Stomach (tissue), 9 donors: ENCODE results near the gene FAM177B. TPM values are rescaled to one million over a fixed set of nuclear protein-coding genes. Genes with fewer than 3 reads are reported as not detected.
"Not testable (repeated sequence)": the region's sequence is repeated elsewhere in the genome, so short reads cannot be mapped to it uniquely, and the experiment has no call there.

Experiments
- DNase-seq, 2 donors: peaks; one replicate each; pipeline versions ENCODE4 v3.0.0 to v3.0.0-alpha.2; 2013 to 2019
- H3K27ac ChIP-seq, 5 donors: fragments of 200-600 bp in 4 of 5; sonication (generic) in 4 of 5; one replicate each; pipeline ENCODE4 v1.5.1; 2013 to 2019; ENCODE audit warnings: mild to moderate bottlenecking in 1 of 5, moderate library complexity in 1 of 5
- H3K27me3 ChIP-seq, 3 donors: fragments of 200-600 bp; sonication (generic); one replicate each; pipeline ENCODE4 v1.5.1; 2017 to 2019; ENCODE audit warnings: mixed run types in 1 of 3
- H3K36me3 ChIP-seq, 4 donors: fragments of 200-600 bp; sonication (generic); 1 replicate in 3 of 4; 2 replicates in 1 of 4; pipeline ENCODE4 v1.5.1; 2016 to 2019
- H3K4me1 ChIP-seq, 4 donors: fragments of 200-600 bp; sonication (generic); one replicate each; pipeline ENCODE4 v1.5.1; 2016 to 2019
- H3K4me3 ChIP-seq, 4 donors: fragments of 200-600 bp; sonication (generic) in 3 of 4; one replicate each; pipeline ENCODE4 v1.5.1; 2016 to 2019; ENCODE audit warnings: mild to moderate bottlenecking in 1 of 4
- H3K9me3 ChIP-seq, 4 donors: fragments of 200-600 bp; sonication (generic); one replicate each; pipeline ENCODE4 v1.5.1; 2016 to 2019
- CTCF ChIP-seq, 7 experiments: fragments of 450-650 bp in 4 of 7; fragments of 200-600 bp in 3 of 7; sonication (generic) in 3 of 7; IDR thresholded peaks; one replicate each; pipeline ENCODE4 v1.5.1; 2016 to 2019; ENCODE audit warnings: antibody characterized with exemption in 7 of 7, control low read depth in 2 of 7, mild to moderate bottlenecking in 1 of 7
- EP300 ChIP-seq: sonication (generic); formaldehyde crosslinking; IDR thresholded peaks from one replicate; pipeline ENCODE4 v1.6.1; 2017; ENCODE audit warnings: antibody characterized with exemption
- POLR2A ChIP-seq, 4 donors: fragments of 450-650 bp; IDR thresholded peaks; one replicate each; pipeline ENCODE4 v1.6.1; 2016; ENCODE audit warnings: antibody characterized with exemption in 4 of 4, control low read depth in 2 of 4, mild to moderate bottlenecking in 1 of 4, moderate library complexity in 1 of 4
- POLR2AphosphoS5 ChIP-seq, 3 donors: sonication (generic); formaldehyde crosslinking; IDR thresholded peaks; one replicate each; pipeline ENCODE4 v1.6.1; 2016; ENCODE audit warnings: antibody characterized with exemption in 3 of 3
- WGBS, 5 donors: extraction: QIAGEN DNeasy Blood & Tissue Kit in 3 of 5; methylation state at CpG; one replicate each; pipeline versions ENCODE4 v1.1.5 to v1.1.7; 2013 to 2018; 5-methylcytosine and 5-hydroxymethylcytosine counted together
- intact Hi-C: fragments of 100-400 bp; cut with DNase I; formaldehyde crosslinking; loops from one replicate; pipeline ENCODE4 v1.15.1; 2023; ENCODE audit warnings: low total_unique reads
- polyA plus RNA-seq, 3 donors: library from polyadenylated mRNA; stranded (reverse); fragments of 200-250 nt; gene quantifications; one replicate each; pipeline ENCODE4 v1.2.3, GENCODE V29; 2013
- total RNA-seq, 5 donors: library from RNA; depleted of rRNA; stranded (reverse); fragments of >200 nt; gene quantifications; one replicate each; pipeline versions ENCODE4 v1.1.0 to v1.2.3, GENCODE V29; 2014 to 2016
- donor health status: healthy with polysubstance abuse.
- donor health status: Bipolar disorder and iron deficiency.
- donor health status: healthy.

FAM177B gene
- total and polyA plus RNA-seq, 8 donors = 2.0 to 53.9 (median 13.9) TPM; not detected in 2

- Histone ChIP-seq H3K27ac (peak overlapping the region in 4 of 5 donors; percentile 61 to 78 (median 72)), H3K27me3 (no peaks in the 10 kb centered on the region), H3K9me3 (no peaks in the 10 kb centered on the region), H3K4me1 (peaks cover 4 to 18% (median 11%) of the 10 kb centered on the region in 4 donors), H3K36me3 (peaks cover 3 to 27% (median 12%) of the 10 kb centered on the region in 4 donors), H3K4me3 (peak overlapping the region in 1 of 4 donors; percentile 14)
- 63 to 86% (median 75%) methylated on average over 1 of the region's 1 CpG for WGBS, 5 donors
- no peak for TF ChIP-seq CTCF (IDR thresholded peaks at IDR 0.05)
- TF ChIP-seq POLR2AphosphoS5 (IDR thresholded peaks at IDR 0.05) = no peak
- no peak for TF ChIP-seq POLR2A (IDR thresholded peaks at IDR 0.05)
- DNase-seq = no peak
- intact Hi-C loops = no loop called here
Observed at GRCh38 chr1:222739929-222740328, 2.9 kb downstream of the FAM177B start.

- H3K9me3 ChIP-seq, H3K36me3 ChIP-seq, H3K4me1 ChIP-seq, DNase-seq, H3K4me3 ChIP-seq, H3K27ac ChIP-seq, intact Hi-C loops, H3K27me3 ChIP-seq: not testable (repeated sequence)
- WGBS, 5 donors = 82 to 90% (median 88%) methylated on average over 5 of the region's 5 CpGs
Observed at GRCh38 chr1:222741630-222742457, 4.8 kb downstream of the FAM177B start.

- intact Hi-C loops = no loop called here
- peaks cover 0 to 3% (median 0%) of the 10 kb centered on the region in 4 donors for H3K4me1 ChIP-seq
- H3K4me3 ChIP-seq = no peak overlapping the region
- no peak for DNase-seq
- TF ChIP-seq EP300 = no peak
- TF ChIP-seq CTCF (IDR thresholded peaks at IDR 0.05) = no peak
- TF ChIP-seq POLR2AphosphoS5 (IDR thresholded peaks at IDR 0.05) = no peak
- no peak for TF ChIP-seq POLR2A (IDR thresholded peaks at IDR 0.05)
- H3K27ac ChIP-seq = no peak overlapping the region
- no peaks in the 10 kb centered on the region for H3K27me3 ChIP-seq
- no peaks in the 10 kb centered on the region for H3K9me3 ChIP-seq
- H3K36me3 ChIP-seq = no peaks in the 10 kb centered on the region
Observed at GRCh38 chr1:222749927-222750326, 12.9 kb downstream of the FAM177B start.

- Histone ChIP-seq H3K9me3 (no peaks in the 10 kb centered on the region), H3K27me3 (no peaks in the 10 kb centered on the region), H3K4me1 (peaks cover 0 to 3% (median 0%) of the 10 kb centered on the region in 4 donors), H3K27ac (no peak overlapping the region), H3K4me3 (no peak overlapping the region), H3K36me3 (no peaks in the 10 kb centered on the region)
- WGBS, 5 donors = 80 to 96% (median 85%) methylated on average over 1 of the region's 1 CpG
- TF ChIP-seq CTCF (IDR thresholded peaks at IDR 0.05) (no peak), POLR2A (IDR thresholded peaks at IDR 0.05) (no peak), EP300 (no peak), POLR2AphosphoS5 (IDR thresholded peaks at IDR 0.05) (no peak)
- no peak for DNase-seq
- intact Hi-C loops = no loop called here
Observed at GRCh38 chr1:222750651-222751050, 13.6 kb downstream of the FAM177B start.

GRCh38 chr1:222751255-222751654 is 14.3 kb downstream of the FAM177B start:
- no peak for DNase-seq
- no peak for TF ChIP-seq EP300
- no peak for TF ChIP-seq POLR2A (IDR thresholded peaks at IDR 0.05)
- TF ChIP-seq POLR2AphosphoS5 (IDR thresholded peaks at IDR 0.05) = no peak
- no peak for TF ChIP-seq CTCF (IDR thresholded peaks at IDR 0.05)
- WGBS, 5 donors = 80 to 86% (median 83%) methylated on average over 3 of the region's 3 CpGs
- H3K4me1 ChIP-seq = peaks cover 0 to 3% (median 0%) of the 10 kb centered on the region in 4 donors
- H3K36me3 ChIP-seq = no peaks in the 10 kb centered on the region
- H3K27me3 ChIP-seq = no peaks in the 10 kb centered on the region
- no peak overlapping the region for H3K4me3 ChIP-seq
- intact Hi-C loops = no loop called here
- H3K9me3 ChIP-seq = no peaks in the 10 kb centered on the region
- H3K27ac ChIP-seq = no peak overlapping the region
